Activated CD4-positive, alpha-beta T cell treated with anti-CD3 and anti-CD28 coated beads, Interleukin-2, Interleukin-4, amounts not matched to agents 100 ng/mL and 50 ng/mL, durations not matched to agents 16 hours and 8 hours (primary cell): ENCODE results near the gene PRDX6.
"Not testable (repeated sequence)": the region's sequence is repeated elsewhere in the genome, so short reads cannot be mapped to it uniquely, and the experiment has no call there.

Experiments used
- DNase-seq: peaks from one replicate; pipeline ENCODE4 v3.0.0-alpha.2; 2020; ENCODE audit warnings: low spot score

Gene PRDX6

GRCh38 chr1:173499729-173500128, 22.6 kb downstream of the PRDX6 start:
- no peak for DNase-seq

DNA sequence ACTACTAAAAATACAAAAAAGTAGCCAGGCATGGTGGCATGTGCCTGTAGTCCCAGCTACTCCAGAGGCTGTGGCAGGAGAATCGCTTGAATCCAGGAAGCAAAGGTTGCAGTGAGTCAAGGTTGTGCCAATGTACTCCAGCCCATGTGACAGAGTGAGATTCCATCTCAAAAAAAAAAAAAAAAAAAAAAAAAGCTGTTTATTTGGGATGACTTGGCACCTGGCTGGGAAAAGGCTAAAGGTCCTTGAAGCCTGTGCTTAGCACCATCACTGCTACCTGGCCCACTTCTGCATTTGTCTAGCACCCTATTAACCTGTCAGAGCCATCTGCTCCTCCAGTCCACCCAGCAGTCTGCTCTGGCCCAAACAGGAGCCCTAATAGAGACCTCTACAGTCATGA, 25.0 kb downstream of the PRDX6 start:
- DNase-seq: no peak

- DNase-seq: no peak
Measured at GRCh38 chr1:173503391-173503790, 26.3 kb downstream of the PRDX6 start.

DNA sequence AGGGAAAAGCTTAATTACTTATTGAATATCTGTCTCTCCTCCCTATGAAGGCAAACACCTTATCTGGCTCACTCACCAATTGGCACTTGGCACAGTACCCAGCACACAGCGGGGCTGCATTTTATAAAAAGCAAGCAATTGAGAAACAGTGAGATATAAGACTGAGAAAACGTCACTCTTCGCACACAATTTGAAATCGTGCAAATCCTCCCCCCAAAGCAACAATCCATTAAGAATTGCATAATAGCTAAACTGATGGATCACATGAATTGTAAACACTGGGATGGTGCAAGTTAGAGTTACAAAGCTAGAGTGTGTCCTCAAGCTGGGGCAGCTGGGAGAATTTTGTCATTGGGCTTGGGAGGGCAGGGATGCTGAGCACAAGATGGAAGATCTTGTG, 27.1 kb downstream of the PRDX6 start:
- no peak for DNase-seq

DNA sequence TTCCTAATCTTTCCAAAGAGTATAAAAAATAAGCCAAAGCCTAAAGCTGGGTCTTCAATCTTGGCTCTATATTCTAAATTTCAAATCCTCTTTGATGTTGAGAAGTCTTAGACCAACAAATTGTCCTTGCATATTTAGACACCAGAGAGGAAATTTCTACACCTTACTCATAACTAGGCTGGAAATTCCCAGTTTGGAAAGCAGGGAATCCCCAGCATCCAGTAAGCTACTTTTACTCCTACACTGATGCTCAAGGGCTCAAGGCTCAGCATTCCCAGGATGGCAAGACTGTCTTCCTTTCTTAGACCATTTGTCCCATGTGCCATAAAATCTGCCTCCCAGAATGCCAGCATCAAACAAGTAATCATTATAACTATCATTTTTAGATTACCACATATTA, 28.3 kb downstream of the PRDX6 start:
- DNase-seq: no peak

- DNase-seq: no peak
Measured at GRCh38 chr1:173506437-173506836, 29.3 kb downstream of the PRDX6 start.

DNA sequence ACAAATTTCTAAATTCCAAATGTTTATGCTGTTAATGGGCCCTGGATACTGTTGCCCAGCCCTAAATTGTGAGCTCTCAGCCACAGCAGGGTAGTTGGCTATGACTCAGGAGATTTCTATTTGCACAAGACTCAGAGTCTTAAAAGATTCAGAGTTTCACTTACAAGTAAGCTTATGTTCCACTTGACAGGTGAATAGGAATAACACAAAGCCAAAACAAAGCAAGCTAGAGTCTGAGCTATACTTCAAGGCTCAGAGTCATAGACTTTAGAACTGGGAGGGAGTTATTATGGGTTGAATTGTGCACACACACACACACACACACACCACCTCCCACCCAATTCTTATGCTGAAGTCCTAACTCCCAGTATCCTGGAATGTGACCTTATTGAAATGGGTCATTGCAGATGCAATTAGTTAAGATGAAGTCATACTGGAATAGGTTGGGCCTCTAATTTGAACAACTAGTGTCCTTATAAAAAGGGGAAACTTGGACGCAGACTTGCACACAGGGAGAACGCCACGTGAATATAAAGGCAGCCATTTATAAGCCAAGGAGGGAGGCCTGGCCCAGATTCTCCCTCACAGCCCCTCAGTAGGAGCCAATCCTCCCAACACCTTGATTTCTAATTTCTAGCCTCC, 30.2 kb downstream of the PRDX6 start:
- DNase-seq: no peak

DNA sequence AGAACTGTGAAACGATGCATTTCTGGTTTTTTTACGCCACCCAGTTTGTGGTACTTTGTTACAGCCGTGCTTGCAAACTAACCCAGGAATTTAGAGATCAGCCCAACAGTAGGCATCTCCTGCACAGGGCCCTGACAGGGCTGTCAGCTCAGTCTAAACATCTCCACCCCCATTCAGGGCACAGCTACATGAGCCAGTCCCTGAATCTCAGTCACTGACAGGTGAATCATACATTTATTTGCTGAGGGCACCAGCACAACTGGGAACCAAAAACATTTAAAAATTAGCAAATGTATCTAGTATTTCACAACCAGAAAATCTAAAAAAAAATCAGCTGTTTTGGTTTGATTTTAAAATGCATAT, 30.7 kb downstream of the PRDX6 start:
- DNase-seq: no peak

DNA sequence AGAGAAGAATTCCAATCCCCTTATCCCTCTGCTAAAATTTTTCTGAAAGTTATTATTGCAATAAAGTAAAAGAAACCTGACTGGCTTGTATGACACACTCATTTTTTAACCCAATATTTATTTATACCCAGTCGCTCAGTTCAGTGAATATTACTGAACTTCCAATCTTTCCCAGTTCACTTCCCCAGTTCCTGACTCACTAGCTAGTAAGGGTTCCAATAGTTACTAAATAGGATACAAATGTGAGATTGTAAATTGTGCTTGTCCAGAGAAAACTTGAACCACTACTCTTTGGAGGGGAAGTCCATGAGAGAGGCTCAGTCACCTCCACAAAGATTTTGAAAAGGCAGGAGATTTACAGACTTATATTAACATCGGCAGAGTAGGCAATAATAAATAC, 31.4 kb downstream of the PRDX6 start:
- DNase-seq: no peak

GRCh38 chr1:173509797-173510196, 32.7 kb downstream of the PRDX6 start:
- no peak for DNase-seq

DNA sequence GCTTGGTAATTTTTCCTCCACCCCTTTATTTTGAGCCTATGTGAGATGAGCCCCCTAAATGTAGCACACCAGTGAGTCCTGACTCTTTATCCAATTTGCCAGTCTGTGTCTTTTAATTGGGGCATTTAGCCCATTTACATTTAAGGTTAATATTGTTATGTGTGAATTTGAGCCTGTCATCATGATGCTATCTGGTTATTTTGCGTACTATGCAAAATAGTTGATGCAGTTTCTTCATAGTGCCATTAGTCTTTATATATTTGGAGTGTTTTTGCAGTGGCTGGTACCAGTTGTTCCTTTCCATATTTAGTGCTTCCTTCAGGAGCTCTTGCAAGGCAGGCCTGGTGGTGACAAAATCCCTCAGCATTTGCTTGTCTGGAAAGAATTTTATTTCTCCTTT, 37.4 kb downstream of the PRDX6 start:
- not testable (repeated sequence) for DNase-seq

- no peak for DNase-seq
Measured at GRCh38 chr1:173520799-173521198, 43.7 kb downstream of the PRDX6 start.

DNA sequence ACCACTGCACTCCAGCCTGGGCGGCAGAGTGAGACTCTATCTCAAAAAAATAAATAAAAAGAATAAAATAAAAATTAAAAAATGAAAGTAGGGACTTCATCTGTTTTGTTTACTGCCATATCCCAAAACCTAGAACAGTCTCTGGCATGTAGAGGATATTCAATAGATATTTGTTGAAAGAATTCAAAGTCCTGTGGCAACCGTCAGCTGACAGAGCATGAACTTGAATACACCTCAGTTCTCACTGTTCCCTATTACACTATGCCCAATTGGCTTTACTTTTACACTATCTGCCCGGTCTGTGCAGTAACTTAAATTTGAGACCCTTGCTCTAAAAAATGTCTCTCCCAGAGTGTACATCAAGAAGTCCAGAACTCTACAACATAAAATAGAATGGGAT, 46.2 kb downstream of the PRDX6 start:
- DNase-seq: no peak

DNA sequence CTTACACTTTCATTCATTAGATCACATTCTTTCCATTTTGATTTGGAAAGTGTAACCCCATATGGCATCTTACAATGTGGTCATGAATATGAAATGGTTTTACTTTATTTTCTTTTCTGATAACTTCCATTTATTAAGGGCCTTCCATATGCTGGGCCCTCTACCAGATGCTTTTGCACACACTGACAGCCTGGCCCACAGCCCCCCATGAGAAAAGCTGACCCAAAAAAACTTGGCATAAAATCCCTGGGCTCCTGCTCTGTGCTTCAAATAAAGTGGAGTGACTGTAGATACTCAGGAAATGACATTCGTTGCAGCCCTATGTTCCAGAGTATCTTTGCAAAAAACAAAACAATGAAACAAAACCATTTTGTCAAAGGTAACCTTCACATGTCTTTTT, 48.8 kb downstream of the PRDX6 start:
- no peak for DNase-seq

GRCh38 chr1:173527151-173527826, 50.2 kb downstream of the PRDX6 start:
- DNase-seq: no peak

- DNase-seq: no peak
Measured at GRCh38 chr1:173529106-173529505, 52.0 kb downstream of the PRDX6 start.

GRCh38 chr1:173530795-173531693, 53.9 kb downstream of the PRDX6 start:
- no peak for DNase-seq

- no peak for DNase-seq
Measured at GRCh38 chr1:173532237-173532636, 55.1 kb downstream of the PRDX6 start.

GRCh38 chr1:173536223-173536622, 59.1 kb downstream of the PRDX6 start:
- DNase-seq: no peak
